Testis (tissue), 3 donors: Measurements from ENCODE around the gene NCOR2. TPM values are rescaled to one million over a fixed set of nuclear protein-coding genes. Genes with fewer than 3 reads are reported as not detected.

Experiments used
- DNase-seq: peaks from one replicate; pipeline ENCODE4 v3.0.0-alpha.2; 2019
- H3K27ac ChIP-seq, 2 donors: fragments of 200-600 bp; sonication (generic); one replicate each; pipeline ENCODE4 v1.5.1; 2019
- H3K27me3 ChIP-seq: fragments of 200-600 bp; sonication (generic); one replicate; pipeline ENCODE4 v1.5.1; 2019
- H3K36me3 ChIP-seq: fragments of 200-600 bp; sonication (generic); one replicate; pipeline ENCODE4 v1.5.1; 2017; ENCODE audit warnings: low read depth; ENCODE audit errors: missing control alignments
- H3K4me1 ChIP-seq: fragments of 200-600 bp; sonication (generic); one replicate; pipeline ENCODE4 v1.5.1; 2019
- H3K4me3 ChIP-seq, 2 donors: fragments of 200-600 bp; sonication (generic); one replicate each; pipeline ENCODE4 v1.5.1; 2017 to 2019
- H3K9me3 ChIP-seq: fragments of 200-600 bp; sonication (generic); one replicate; pipeline ENCODE4 v1.5.1; 2017
- POLR2A ChIP-seq: fragments of 450-650 bp; IDR thresholded peaks from one replicate; pipeline ENCODE4 v1.6.1; 2017; ENCODE audit warnings: antibody characterized with exemption, mild to moderate bottlenecking, moderate library complexity
- WGBS, 2 donors: methylation state at CpG; one replicate each; pipeline ENCODE4 v1.1.5; 2018; 5-methylcytosine and 5-hydroxymethylcytosine counted together
- intact Hi-C: fragments of 100-400 bp; cut with DNase I; formaldehyde crosslinking; loops from one replicate; pipeline ENCODE4 v1.15.1; 2023; ENCODE audit warnings: low total_unique reads
- polyA plus RNA-seq: library from polyadenylated mRNA; stranded (reverse); fragments of 350-450 nt; fragmentation: Illumina TruSeq; extraction: RNeasy Lipid Tissue Mini Kit (QIAGEN cat#74804); gene quantifications from one replicate; pipeline ENCODE4 v1.2.3, GENCODE V29; 2014; ENCODE audit warnings: low read depth, low replicate concordance; ENCODE audit not compliant: insufficient read depth
- total RNA-seq, 2 donors: library from RNA; depleted of rRNA; stranded (reverse); fragments of >200 nt; gene quantifications; one replicate each; pipeline ENCODE4 v1.2.3, GENCODE V29; 2016
- TF ChIP-seq, protein P1 (sequence below), 3 experiments: fragments of 450-650 bp in 2 of 3; fragments of 200-600 bp in 1 of 3; sonication (generic) in 1 of 3; IDR thresholded peaks; one replicate each; pipeline ENCODE4 v1.5.1; 2016 to 2019; ENCODE audit warnings: antibody characterized with exemption in 3 of 3, mild to moderate bottlenecking in 2 of 3, moderate library complexity in 1 of 3

NCOR2 gene
- total and polyA plus RNA-seq, 3 donors from 2014 or later, result 62.6 to 212 (median 212) TPM

- no peak for DNase-seq
- 96 to 97% methylated on average over 5 of the region's 5 CpGs for WGBS, 2 donors
- intact Hi-C loops, result no loop called here
- Histone ChIP-seq H3K9me3 (no peaks in the 10 kb centered on the region), H3K4me1 (peaks cover 3% of the 10 kb centered on the region), H3K27ac (no peak overlapping the region), H3K27me3 (no peaks in the 10 kb centered on the region), H3K36me3 (no peaks in the 10 kb centered on the region), H3K4me3 (no peak overlapping the region)
- no peak for TF ChIP-seq POLR2A
- TF ChIP-seq, protein P1, sequence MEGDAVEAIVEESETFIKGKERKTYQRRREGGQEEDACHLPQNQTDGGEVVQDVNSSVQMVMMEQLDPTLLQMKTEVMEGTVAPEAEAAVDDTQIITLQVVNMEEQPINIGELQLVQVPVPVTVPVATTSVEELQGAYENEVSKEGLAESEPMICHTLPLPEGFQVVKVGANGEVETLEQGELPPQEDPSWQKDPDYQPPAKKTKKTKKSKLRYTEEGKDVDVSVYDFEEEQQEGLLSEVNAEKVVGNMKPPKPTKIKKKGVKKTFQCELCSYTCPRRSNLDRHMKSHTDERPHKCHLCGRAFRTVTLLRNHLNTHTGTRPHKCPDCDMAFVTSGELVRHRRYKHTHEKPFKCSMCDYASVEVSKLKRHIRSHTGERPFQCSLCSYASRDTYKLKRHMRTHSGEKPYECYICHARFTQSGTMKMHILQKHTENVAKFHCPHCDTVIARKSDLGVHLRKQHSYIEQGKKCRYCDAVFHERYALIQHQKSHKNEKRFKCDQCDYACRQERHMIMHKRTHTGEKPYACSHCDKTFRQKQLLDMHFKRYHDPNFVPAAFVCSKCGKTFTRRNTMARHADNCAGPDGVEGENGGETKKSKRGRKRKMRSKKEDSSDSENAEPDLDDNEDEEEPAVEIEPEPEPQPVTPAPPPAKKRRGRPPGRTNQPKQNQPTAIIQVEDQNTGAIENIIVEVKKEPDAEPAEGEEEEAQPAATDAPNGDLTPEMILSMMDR (IDR thresholded peaks at IDR 0.05), result no peak
These were observed 26.5 kb upstream of the NCOR2 start for GRCh38 chr12:124593851-124594401.

- no peak for DNase-seq
- intact Hi-C loops, result no loop called here
- Histone ChIP-seq H3K9me3 (no peaks in the 10 kb centered on the region), H3K27me3 (no peaks in the 10 kb centered on the region), H3K4me1 (peaks cover 3% of the 10 kb centered on the region), H3K4me3 (no peak overlapping the region), H3K36me3 (no peaks in the 10 kb centered on the region), H3K27ac (no peak overlapping the region)
- WGBS, 2 donors, result 96 to 97% methylated on average over 10 to 14 of the region's 14 CpGs
- no peak for TF ChIP-seq POLR2A
- TF ChIP-seq, protein P1 (IDR thresholded peaks at IDR 0.05), result no peak
These were observed 25.8 kb upstream of the NCOR2 start for GRCh38 chr12:124593176-124593575.

- Histone ChIP-seq H3K4me1 (peaks cover 3% of the 10 kb centered on the region), H3K27ac (no peak overlapping the region), H3K9me3 (no peaks in the 10 kb centered on the region), H3K27me3 (no peaks in the 10 kb centered on the region), H3K4me3 (no peak overlapping the region), H3K36me3 (no peaks in the 10 kb centered on the region)
- TF ChIP-seq, protein P1 (IDR thresholded peaks at IDR 0.05), result no peak
- TF ChIP-seq POLR2A, result no peak
- intact Hi-C loops, result no loop called here
- 75 to 86% methylated on average over 21 of the region's 21 CpGs for WGBS, 2 donors
- DNase-seq, result no peak
These were observed 25.2 kb upstream of the NCOR2 start for GRCh38 chr12:124592481-124593160.

DNA sequence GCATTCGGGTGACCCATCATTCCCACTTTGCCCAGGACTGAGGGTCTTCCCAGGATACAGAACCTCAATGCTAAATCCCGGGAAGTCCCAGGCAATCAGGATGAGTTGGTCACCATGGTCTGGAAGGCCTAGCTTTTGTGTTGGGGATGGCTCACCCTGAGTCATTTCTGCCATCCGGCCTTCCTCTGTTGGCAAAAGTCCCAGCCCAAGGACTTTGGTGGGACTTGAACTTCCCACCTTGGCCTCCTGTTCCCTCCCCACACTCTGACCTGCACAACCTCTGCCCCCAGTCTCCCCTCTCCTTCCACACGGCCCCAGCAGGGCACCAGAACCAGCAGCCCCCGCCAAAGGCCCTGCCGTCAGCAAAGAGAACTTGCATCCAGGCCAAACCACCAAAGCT, 24.6 kb upstream of the NCOR2 start:
- H3K27ac ChIP-seq, result no peak overlapping the region
- WGBS, 2 donors, result 73 to 84% methylated on average over 5 to 6 of the region's 6 CpGs
- no peak for DNase-seq

More for the DNA sequence above, 24.6 kb upstream of the NCOR2 start:
- H3K4me3 ChIP-seq, result no peak overlapping the region
- peaks cover 3% of the 10 kb centered on the region for H3K4me1 ChIP-seq
- H3K27me3 ChIP-seq, result no peaks in the 10 kb centered on the region
- H3K9me3 ChIP-seq, result no peaks in the 10 kb centered on the region
- no peaks in the 10 kb centered on the region for H3K36me3 ChIP-seq
- no peak for TF ChIP-seq POLR2A
- TF ChIP-seq, protein P1 (IDR thresholded peaks at IDR 0.05), result no peak
- intact Hi-C loops, result no loop called here
